GM23248 (cell line): ENCODE measurements around the gene KRT36. TPM values are rescaled to one million over a fixed set of nuclear protein-coding genes. Genes with fewer than 3 reads are reported as not detected.

Experiments used
- DNase-seq: peaks from one replicate; pipeline ENCODE4 v3.0.0-alpha.2; 2015
- H2AFZ ChIP-seq: fragments of 200-600 bp; sonication (generic); 2 replicates; pipeline ENCODE4 v1.6.1; 2016; ENCODE audit warnings: antibody characterized with exemption
- H3F3A ChIP-seq: fragments of 200-600 bp; sonication (generic); 2 replicates; pipeline ENCODE4 v1.6.1; 2016; ENCODE audit warnings: mild to moderate bottlenecking, antibody characterized with exemption, mixed run types; ENCODE audit not compliant: insufficient read depth
- H3K27ac ChIP-seq: fragments of 200-600 bp; sonication (generic); 2 replicates; pipeline ENCODE4 v1.5.1; 2016; ENCODE audit warnings: mild to moderate bottlenecking
- H3K27me3 ChIP-seq: fragments of 200-600 bp; sonication (generic); replicated peaks from 2 replicates; pipeline ENCODE4 v1.6.1; 2016; ENCODE audit warnings: mild to moderate bottlenecking; ENCODE audit not compliant: insufficient read depth
- H3K36me3 ChIP-seq: fragments of 200-600 bp; sonication (generic); 2 replicates; pipeline ENCODE4 v1.6.1; 2016; ENCODE audit warnings: low read depth, mild to moderate bottlenecking
- H3K4me1 ChIP-seq: fragments of 200-600 bp; sonication (generic); 2 replicates; pipeline ENCODE4 v1.6.1; 2016; ENCODE audit warnings: mild to moderate bottlenecking; ENCODE audit not compliant: insufficient read depth
- H3K4me2 ChIP-seq: fragments of 200-600 bp; sonication (generic); one replicate; pipeline ENCODE4 v1.6.1; 2016; ENCODE audit warnings: mild to moderate bottlenecking; ENCODE audit not compliant: unreplicated experiment
- H3K4me3 ChIP-seq: fragments of 200-600 bp; sonication (generic); 2 replicates; pipeline ENCODE4 v1.5.1; 2016; ENCODE audit warnings: mild to moderate bottlenecking
- H3K79me2 ChIP-seq: fragments of 200-600 bp; sonication (generic); 2 replicates; pipeline ENCODE4 v1.6.1; 2016; ENCODE audit warnings: mild to moderate bottlenecking; ENCODE audit not compliant: insufficient read depth
- H3K9ac ChIP-seq: fragments of 200-600 bp; sonication (generic); 2 replicates; pipeline ENCODE4 v1.6.1; 2016; ENCODE audit warnings: mild to moderate bottlenecking
- H3K9me2 ChIP-seq: fragments of 200-600 bp; sonication (generic); 2 replicates; pipeline ENCODE4 v1.6.1; 2016; ENCODE audit warnings: mixed run types, mild to moderate bottlenecking, moderate library complexity; ENCODE audit not compliant: insufficient read depth
- H3K9me3 ChIP-seq: fragments of 200-600 bp; sonication (generic); one replicate; pipeline ENCODE4 v1.6.1; 2017; ENCODE audit warnings: low read depth
- H4K20me1 ChIP-seq: fragments of 200-600 bp; sonication (generic); 2 replicates; pipeline ENCODE4 v1.6.0; 2016; ENCODE audit not compliant: insufficient read depth
- EZH2 ChIP-seq: fragments of 200-600 bp; sonication (generic); IDR thresholded peaks from 2 replicates; pipeline ENCODE4 v1.6.1; 2018; ENCODE audit warnings: antibody characterized with exemption, mild to moderate bottlenecking; ENCODE audit not compliant: insufficient read depth, poor library complexity, severe bottlenecking
- EZH2phosphoT487 ChIP-seq: fragments of 200-600 bp; sonication (generic); IDR thresholded peaks from 2 replicates; pipeline ENCODE4 v1.6.1; 2018; ENCODE audit warnings: antibody characterized with exemption, moderate library complexity, mild to moderate bottlenecking, low read depth; ENCODE audit not compliant: insufficient read depth
- WGBS, 2 experiments: methylation state at CpG; one replicate each; pipeline ENCODE4 v1.1.6; 2015 to 2017; ENCODE audit warnings: low lambda C conversion rate in 2 of 2, low coverage in 1 of 2; ENCODE audit errors: missing lambda C conversion rate in 2 of 2; 5-methylcytosine and 5-hydroxymethylcytosine counted together
- in situ Hi-C: fragments of 300-500 bp; cut with MboI; formaldehyde crosslinking; loops from 2 replicates; pipeline ENCODE4 v1.15.0; 2020
- polyA plus RNA-seq: library from polyadenylated mRNA; unstranded; fragments of >200 nt; fragmentation: Nextera tagmentation; extraction: Ambion mirVana; gene quantifications from 2 replicates; pipeline ENCODE4 v1.2.1, GENCODE V29; 2016
- total RNA-seq: library from RNA; depleted of rRNA; stranded (reverse); fragments of >200 nt; shearing (Covaris generic); gene quantifications from 2 replicates; pipeline ENCODE4 v1.2.3, GENCODE V29; 2014

KRT36 gene
- total and polyA plus RNA-seq, 2 experiments from 2014 or later = not detected

GRCh38 chr17:41499714-41500113, 10.0 kb upstream of the KRT36 start:
- Histone ChIP-seq H2AFZ (peak overlapping the region; percentile 45; the same call in 1 of the 2 replicates), H3K36me3 (no peaks in the 10 kb centered on the region), H3K9me2 (no peaks in the 10 kb centered on the region), H3F3A (no peaks in the 10 kb centered on the region), H4K20me1 (no peaks in the 10 kb centered on the region), H3K4me1 (peaks cover 18% of the 10 kb centered on the region), H3K9ac (no peak overlapping the region), H3K9me3 (no peaks in the 10 kb centered on the region), H3K79me2 (no peaks in the 10 kb centered on the region), H3K4me3 (no peak overlapping the region), H3K27ac (peak overlapping the region; percentile 6; the same call in 1 of the 2 replicates), H3K4me2 (no peak overlapping the region), H3K27me3 (no peaks in the 10 kb centered on the region)
- TF ChIP-seq EZH2 (no peak), EZH2phosphoT487 (no peak)
- WGBS, 2 experiments = 92 to 97% methylated on average over 5 of the region's 5 CpGs
- in situ Hi-C loops = no loop called here
- DNase-seq = no peak

- H2AFZ ChIP-seq = no peak overlapping the region
- H3K27me3 ChIP-seq = no peaks in the 10 kb centered on the region
- no peaks in the 10 kb centered on the region for H3K9me3 ChIP-seq
- H3K9me2 ChIP-seq = no peaks in the 10 kb centered on the region
- in situ Hi-C loops = no loop called here
- H3K79me2 ChIP-seq = no peaks in the 10 kb centered on the region
- H4K20me1 ChIP-seq = no peaks in the 10 kb centered on the region
- H3K27ac ChIP-seq = no peak overlapping the region
- TF ChIP-seq EZH2phosphoT487 (no peak), EZH2 (no peak)
- no peak overlapping the region for H3K4me2 ChIP-seq
- H3K36me3 ChIP-seq = no peaks in the 10 kb centered on the region
- no peak for DNase-seq
- peaks cover 25% of the 10 kb centered on the region for H3K4me1 ChIP-seq
- H3K9ac ChIP-seq = no peak overlapping the region
- no peaks in the 10 kb centered on the region for H3F3A ChIP-seq
- 84 to 86% methylated on average over 6 of the region's 6 CpGs for whole genome bisulfite sequencing, 2 experiments
- H3K4me3 ChIP-seq = no peak overlapping the region
Observed at GRCh38 chr17:41498276-41498675, 8.6 kb upstream of the KRT36 start.

GRCh38 chr17:41496803-41497484, 7.2 kb upstream of the KRT36 start:
- peak overlapping the region; percentile 26; the same call in 1 of the 2 replicates for H3K9ac ChIP-seq
- no peaks in the 10 kb centered on the region for H3K9me3 ChIP-seq
- in situ Hi-C loops = no loop called here
- TF ChIP-seq EZH2 (no peak), EZH2phosphoT487 (no peak)
- no peaks in the 10 kb centered on the region for H3K79me2 ChIP-seq
- H4K20me1 ChIP-seq = no peaks in the 10 kb centered on the region
- peak overlapping the region; percentile 73 for H3K4me2 ChIP-seq
- WGBS, 2 experiments = 53 to 58% methylated on average over 12 of the region's 12 CpGs
- H3K9me2 ChIP-seq = no peaks in the 10 kb centered on the region
- H2AFZ ChIP-seq = peak overlapping the region; percentile 66
- peak; percentile 93 for DNase-seq
- H3K27ac ChIP-seq = no peak overlapping the region
- no peaks in the 10 kb centered on the region for H3K27me3 ChIP-seq
- no peaks in the 10 kb centered on the region for H3K36me3 ChIP-seq
- H3K4me3 ChIP-seq = no peak overlapping the region
- peaks cover 25% of the 10 kb centered on the region for H3K4me1 ChIP-seq
- H3F3A ChIP-seq = no peaks in the 10 kb centered on the region

- no peaks in the 10 kb centered on the region for H3K9me2 ChIP-seq
- no peak overlapping the region for H3K4me3 ChIP-seq
- no peak overlapping the region for H3K4me2 ChIP-seq
- no peaks in the 10 kb centered on the region for H3K27me3 ChIP-seq
- H3F3A ChIP-seq = no peaks in the 10 kb centered on the region
- TF ChIP-seq EZH2 (no peak), EZH2phosphoT487 (no peak)
- no peak overlapping the region for H3K9ac ChIP-seq
- no peak overlapping the region for H3K27ac ChIP-seq
- no peaks in the 10 kb centered on the region for H4K20me1 ChIP-seq
- H3K4me1 ChIP-seq = peaks cover 16% of the 10 kb centered on the region
- H2AFZ ChIP-seq = no peak overlapping the region
- peak; percentile 69 for DNase-seq
- H3K36me3 ChIP-seq = no peaks in the 10 kb centered on the region
- no peaks in the 10 kb centered on the region for H3K9me3 ChIP-seq
- 47 to 70% methylated on average over 1 to 2 of the region's 2 CpGs for WGBS, 2 experiments
- in situ Hi-C loops = no loop called here
- no peaks in the 10 kb centered on the region for H3K79me2 ChIP-seq
Observed at GRCh38 chr17:41494524-41494923, 4.8 kb upstream of the KRT36 start.

GRCh38 chr17:41492771-41493170, 3.1 kb upstream of the KRT36 start:
- no peaks in the 10 kb centered on the region for H3K9me3 ChIP-seq
- 47 to 54% methylated on average over 4 of the region's 4 CpGs for whole genome bisulfite sequencing, 2 experiments
- no peak overlapping the region for H3K4me2 ChIP-seq
- in situ Hi-C loops = no loop called here
- no peaks in the 10 kb centered on the region for H3K36me3 ChIP-seq
- no peaks in the 10 kb centered on the region for H3K27me3 ChIP-seq
- H3K9me2 ChIP-seq = no peaks in the 10 kb centered on the region
- H3K4me3 ChIP-seq = no peak overlapping the region
- no peaks in the 10 kb centered on the region for H4K20me1 ChIP-seq
- TF ChIP-seq EZH2phosphoT487 = no peak
- TF ChIP-seq EZH2 = no peak
- H2AFZ ChIP-seq = no peak overlapping the region
- DNase-seq = no peak
- H3K4me1 ChIP-seq = peaks cover 12% of the 10 kb centered on the region
- no peak overlapping the region for H3K9ac ChIP-seq
- no peaks in the 10 kb centered on the region for H3K79me2 ChIP-seq
- H3K27ac ChIP-seq = no peak overlapping the region
- no peaks in the 10 kb centered on the region for H3F3A ChIP-seq
